ENCODE data around the gene DDX54. TPM values are rescaled to one million over a fixed set of nuclear protein-coding genes. Genes with fewer than 3 reads are reported as not detected.

DDX54 gene
- total and polyA plus RNA-seq, 12 donors = 16.5 to 52.7 (median 37.5) TPM

GRCh38 chr12:113133666-113134065 is 51.6 kb downstream of the DDX54 start:
- peaks cover 0 to 91% (median 62%) of the 10 kb centered on the region in 7 donors for H3K27me3 ChIP-seq

GRCh38 chr12:113133036-113133435 is 52.2 kb downstream of the DDX54 start:
- DNase-seq = no peak
- ATAC-seq = no peak
- no peaks in the 10 kb centered on the region for H3K36me3 ChIP-seq
- intact Hi-C loops (cut with DNase I) = no loop called here
- 29 to 41% methylated on average over 6 of the region's 6 CpGs for WGBS, 2 donors
- TF ChIP-seq, protein P1, sequence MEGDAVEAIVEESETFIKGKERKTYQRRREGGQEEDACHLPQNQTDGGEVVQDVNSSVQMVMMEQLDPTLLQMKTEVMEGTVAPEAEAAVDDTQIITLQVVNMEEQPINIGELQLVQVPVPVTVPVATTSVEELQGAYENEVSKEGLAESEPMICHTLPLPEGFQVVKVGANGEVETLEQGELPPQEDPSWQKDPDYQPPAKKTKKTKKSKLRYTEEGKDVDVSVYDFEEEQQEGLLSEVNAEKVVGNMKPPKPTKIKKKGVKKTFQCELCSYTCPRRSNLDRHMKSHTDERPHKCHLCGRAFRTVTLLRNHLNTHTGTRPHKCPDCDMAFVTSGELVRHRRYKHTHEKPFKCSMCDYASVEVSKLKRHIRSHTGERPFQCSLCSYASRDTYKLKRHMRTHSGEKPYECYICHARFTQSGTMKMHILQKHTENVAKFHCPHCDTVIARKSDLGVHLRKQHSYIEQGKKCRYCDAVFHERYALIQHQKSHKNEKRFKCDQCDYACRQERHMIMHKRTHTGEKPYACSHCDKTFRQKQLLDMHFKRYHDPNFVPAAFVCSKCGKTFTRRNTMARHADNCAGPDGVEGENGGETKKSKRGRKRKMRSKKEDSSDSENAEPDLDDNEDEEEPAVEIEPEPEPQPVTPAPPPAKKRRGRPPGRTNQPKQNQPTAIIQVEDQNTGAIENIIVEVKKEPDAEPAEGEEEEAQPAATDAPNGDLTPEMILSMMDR (IDR thresholded peaks at IDR 0.05) = no peak
- no peak overlapping the region for H3K4me3 ChIP-seq
- peaks cover 0 to 10% (median 0%) of the 10 kb centered on the region in 9 donors for H3K4me1 ChIP-seq
- peaks cover 0 to 85% (median 57%) of the 10 kb centered on the region in 7 donors for H3K27me3 ChIP-seq
- H3K9me3 ChIP-seq = no peaks in the 10 kb centered on the region
- no peak overlapping the region for H3K27ac ChIP-seq

More at GRCh38 chr12:113133666-113134065, 51.6 kb downstream of the DDX54 start:
- no peak for ATAC-seq
- H3K36me3 ChIP-seq = no peaks in the 10 kb centered on the region
- intact Hi-C loops (cut with DNase I) = no loop called here
- H3K4me3 ChIP-seq = no peak overlapping the region
- no peaks in the 10 kb centered on the region for H3K9me3 ChIP-seq
- TF ChIP-seq, protein P1 (IDR thresholded peaks at IDR 0.05) = no peak
- DNase-seq = no peak
- peaks cover 0 to 10% (median 0%) of the 10 kb centered on the region in 9 donors for H3K4me1 ChIP-seq
- 59 to 70% methylated on average over 3 of the region's 3 CpGs for WGBS, 2 donors
- H3K27ac ChIP-seq = no peak overlapping the region

- H3K4me3 ChIP-seq = no peak overlapping the region
- H3K27me3 ChIP-seq = peaks cover 0 to 75% (median 43%) of the 10 kb centered on the region in 7 donors
- no peaks in the 10 kb centered on the region for H3K9me3 ChIP-seq
- H3K36me3 ChIP-seq = no peaks in the 10 kb centered on the region
- 56 to 70% methylated on average over 1 of the region's 1 CpG for WGBS, 2 donors
- TF ChIP-seq, protein P1 (IDR thresholded peaks at IDR 0.05) = no peak
- DNase-seq (no peak), ATAC-seq (no peak)
- peaks cover 0 to 10% (median 0%) of the 10 kb centered on the region in 9 donors for H3K4me1 ChIP-seq
- intact Hi-C loops (cut with DNase I) = no loop called here
- no peak overlapping the region for H3K27ac ChIP-seq
These were observed 53.7 kb downstream of the DDX54 start for GRCh38 chr12:113131556-113131955.

GRCh38 chr12:113130457-113131135 is 54.7 kb downstream of the DDX54 start:
- Histone ChIP-seq H3K4me1 (peaks cover 0 to 2% (median 0%) of the 10 kb centered on the region in 9 donors), H3K36me3 (no peaks in the 10 kb centered on the region), H3K27ac (no peak overlapping the region), H3K27me3 (peaks cover 0 to 71% (median 33%) of the 10 kb centered on the region in 7 donors), H3K9me3 (no peaks in the 10 kb centered on the region), H3K4me3 (no peak overlapping the region)
- ATAC-seq = peak in 2 of 8 donors; percentile 16 to 23
- intact Hi-C loops (cut with DNase I) = no loop called here
- DNase-seq = no peak
- WGBS, 2 donors = 48 to 54% methylated on average over 18 of the region's 18 CpGs
- TF ChIP-seq, protein P1 (IDR thresholded peaks at IDR 0.05) = no peak

Data from heart right ventricle (tissue), 16 donors.